ENCODE data around the gene CCSER1. TPM values are rescaled to one million over a fixed set of nuclear protein-coding genes. Genes with fewer than 3 reads are reported as not detected.
"Not testable (repeated sequence)": the region's sequence is repeated elsewhere in the genome, so short reads cannot be mapped to it uniquely, and the experiment has no call there.

Gene CCSER1
- total RNA-seq, 8 experiments from 2014 or later = 6.9 to 59.5 (median 25.8) TPM

- Histone ChIP-seq H3K4me3 (no peak overlapping the region), H3K27ac (no peak overlapping the region), H3K4me1 (replicated peaks in 1 of 2) (peaks cover 4 to 19% of the 10 kb centered on the region in 2 donors)
- in situ Hi-C loops (cut with MboI; ENCODE audit: low pct_unique_long_range_greater_than_20kb in 2 of 9, low sequenced_read_pairs in 9 of 9, unreplicated experiment in 9 of 9) = no loop called here
- ATAC-seq (replicated peaks in 6 of 8) = no peak
- WGBS, 10 experiments = 0 to 100% (median 76%) methylated on average over 1 to 2 of the region's 2 CpGs
Observed at GRCh38 chr4:91065117-91065516, 937.9 kb downstream of the CCSER1 start.

DNA sequence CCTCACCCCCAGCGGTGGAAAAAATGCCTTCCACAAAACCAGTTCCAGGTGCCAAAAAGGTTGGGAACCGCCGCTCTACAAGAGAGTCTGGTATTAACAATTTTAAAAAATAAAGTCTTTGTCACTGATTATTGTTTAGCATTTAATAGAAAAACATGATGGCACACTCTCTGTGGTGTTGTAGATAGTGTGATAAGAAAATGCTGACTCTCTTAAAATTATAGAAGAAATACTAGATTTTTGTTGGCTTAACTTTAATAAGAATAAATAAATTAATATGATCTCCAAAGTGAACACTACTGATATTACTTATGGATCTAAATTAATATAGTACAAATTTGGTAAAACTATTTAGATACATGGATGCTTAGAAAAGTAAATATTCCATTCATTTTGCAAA is 943.5 kb downstream of the CCSER1 start:
- in situ Hi-C loops (cut with MboI; ENCODE audit: low pct_unique_long_range_greater_than_20kb in 2 of 9, low sequenced_read_pairs in 9 of 9, unreplicated experiment in 9 of 9) = no loop called here
- no peak overlapping the region for H3K4me3 ChIP-seq
- peaks cover 0 to 3% of the 10 kb centered on the region in 2 donors for H3K4me1 ChIP-seq (replicated peaks in 1 of 2)
- ATAC-seq (replicated peaks in 6 of 8) = no peak
- WGBS, 10 experiments = 33 to 100% (median 95%) methylated on average over 1 to 3 of the region's 3 CpGs; no CpG with 5 or more reads in 5 of the 10 experiments
- no peak overlapping the region for H3K27ac ChIP-seq

DNA sequence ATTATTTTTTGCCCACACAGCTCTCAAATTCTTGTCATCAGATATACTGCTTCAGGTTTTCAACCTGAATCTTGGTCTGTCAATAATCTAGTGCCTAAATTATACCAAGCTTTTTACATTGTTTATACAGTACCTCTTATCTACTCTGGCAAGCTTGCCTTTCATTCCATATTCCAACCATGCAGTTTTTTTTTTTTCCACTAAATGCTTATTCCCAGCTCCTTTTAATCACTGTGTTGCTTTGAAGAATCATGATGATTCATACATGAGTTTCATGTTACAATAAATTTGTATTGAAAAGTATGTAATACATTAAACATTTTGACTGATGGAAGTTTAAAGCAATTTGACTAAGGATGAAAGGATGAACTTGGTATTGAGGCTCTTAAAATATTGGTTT is 949.0 kb downstream of the CCSER1 start:
- peaks cover 0 to 3% of the 10 kb centered on the region in 2 donors for H3K4me1 ChIP-seq (replicated peaks in 1 of 2)
- in situ Hi-C loops (cut with MboI; ENCODE audit: low pct_unique_long_range_greater_than_20kb in 2 of 9, low sequenced_read_pairs in 9 of 9, unreplicated experiment in 9 of 9) = loop anchor here in 1 of 9 experiments (25.0 kb wide), 1 partner anchor 689 kb away; no protein-coding TSS in a partner anchor
- no peak for ATAC-seq (replicated peaks in 6 of 8)
- H3K4me3 ChIP-seq = no peak overlapping the region
- H3K27ac ChIP-seq = no peak overlapping the region

- ATAC-seq (replicated peaks in 6 of 8) = peak in 2 of 8 experiments; percentile 48 to 89
- no peak overlapping the region for H3K4me3 ChIP-seq
- in situ Hi-C loops (cut with MboI; ENCODE audit: low pct_unique_long_range_greater_than_20kb in 2 of 9, low sequenced_read_pairs in 9 of 9, unreplicated experiment in 9 of 9) = loop anchor here in 1 of 9 experiments (25.0 kb wide), 1 partner anchor 699 kb away; no protein-coding TSS in a partner anchor
- 0 to 58% (median 0%) methylated on average over 2 of the region's 2 CpGs; no CpG with 5 or more reads in 4 of the 10 experiments for WGBS, 10 experiments
- no peak overlapping the region for H3K27ac ChIP-seq
- peaks cover 0 to 5% of the 10 kb centered on the region in 2 donors for H3K4me1 ChIP-seq (replicated peaks in 1 of 2)
Observed at GRCh38 chr4:91085961-91086360, 958.8 kb downstream of the CCSER1 start.

GRCh38 chr4:91087743-91088142 is 960.5 kb downstream of the CCSER1 start:
- H3K4me3 ChIP-seq = no peak overlapping the region
- ATAC-seq (replicated peaks in 6 of 8) = peak in 1 of 8 experiments; percentile 24
- no peak overlapping the region for H3K27ac ChIP-seq
- WGBS, 10 experiments = 0 to 71% (median 30%) methylated on average over 1 of the region's 1 CpG; no CpG with 5 or more reads in 4 of the 10 experiments
- in situ Hi-C loops (cut with MboI; ENCODE audit: low pct_unique_long_range_greater_than_20kb in 2 of 9, low sequenced_read_pairs in 9 of 9, unreplicated experiment in 9 of 9) = loop anchor here in 1 of 9 experiments (25.0 kb wide), 1 partner anchor 700 kb away; no protein-coding TSS in a partner anchor
- H3K4me1 ChIP-seq (replicated peaks in 1 of 2) = peaks cover 0 to 5% of the 10 kb centered on the region in 2 donors

- no peak for ATAC-seq (replicated peaks in 6 of 8)
- Histone ChIP-seq H3K27ac (no peak overlapping the region), H3K4me1 (replicated peaks in 1 of 2) (peaks cover 0 to 5% of the 10 kb centered on the region in 2 donors), H3K4me3 (no peak overlapping the region)
- in situ Hi-C loops (cut with MboI; ENCODE audit: low pct_unique_long_range_greater_than_20kb in 2 of 9, low sequenced_read_pairs in 9 of 9, unreplicated experiment in 9 of 9) = loop anchor here in 1 of 9 experiments (25.0 kb wide), 1 partner anchor 702 kb away; no protein-coding TSS in a partner anchor
- 0 to 86% (median 53%) methylated on average over 1 to 3 of the region's 3 CpGs; no CpG with 5 or more reads in 1 of the 10 experiments for WGBS, 10 experiments
Observed at GRCh38 chr4:91089178-91089577, 962.0 kb downstream of the CCSER1 start.

DNA sequence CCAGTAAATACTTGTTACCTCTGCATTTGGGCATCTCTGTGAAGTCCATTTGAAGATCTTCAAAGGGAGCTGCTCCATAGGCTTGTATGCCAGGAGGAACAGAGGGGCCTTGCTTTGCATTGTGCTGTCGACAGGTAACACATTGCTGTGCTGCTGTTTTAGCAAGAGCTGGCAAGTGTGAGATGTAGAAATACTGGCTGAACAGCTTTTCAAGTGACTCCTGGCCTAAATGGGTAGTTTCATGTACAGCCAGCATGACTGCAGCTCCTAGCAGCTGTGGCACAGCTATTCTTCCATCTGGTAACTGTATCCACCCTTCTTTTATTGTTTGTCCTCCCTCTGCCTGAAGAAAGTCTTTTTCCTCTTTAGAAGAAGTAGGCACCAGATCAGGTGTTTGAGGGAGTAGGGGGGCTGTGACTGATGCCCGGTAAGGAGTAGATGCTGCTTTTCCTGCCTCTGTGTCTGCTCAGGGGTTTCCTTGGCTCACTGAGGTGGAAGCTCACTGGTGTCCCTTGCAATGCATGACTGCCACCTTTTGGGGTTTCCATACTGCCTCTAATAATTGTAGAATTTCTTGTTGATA is 965.3 kb downstream of the CCSER1 start:
- ATAC-seq (replicated peaks in 6 of 8) = no peak
- in situ Hi-C loops (cut with MboI; ENCODE audit: low pct_unique_long_range_greater_than_20kb in 2 of 9, low sequenced_read_pairs in 9 of 9, unreplicated experiment in 9 of 9) = loop anchor here in 1 of 9 experiments (25.0 kb wide), 1 partner anchor 705 kb away; no protein-coding TSS in a partner anchor
- H3K27ac ChIP-seq = no peak overlapping the region
- WGBS, 10 experiments = 67 to 100% (median 93%) methylated on average over 1 to 2 of the region's 2 CpGs; no CpG with 5 or more reads in 6 of the 10 experiments
- H3K4me1 ChIP-seq (replicated peaks in 1 of 2) = no peaks in the 10 kb centered on the region
- no peak overlapping the region for H3K4me3 ChIP-seq

- not testable (repeated sequence) for H3K4me3 ChIP-seq; H3K27ac ChIP-seq; H3K4me1 ChIP-seq (replicated peaks in 1 of 2); ATAC-seq (replicated peaks in 6 of 8)
- 0 to 95% (median 90%) methylated on average over 1 to 5 of the region's 5 CpGs; no CpG with 5 or more reads in 5 of the 10 experiments for WGBS, 10 experiments
- in situ Hi-C loops (cut with MboI; ENCODE audit: low pct_unique_long_range_greater_than_20kb in 2 of 9, low sequenced_read_pairs in 9 of 9, unreplicated experiment in 9 of 9) = loop anchor here in 1 of 9 experiments (25.0 kb wide), 1 partner anchor 707 kb away; no protein-coding TSS in a partner anchor
Observed at GRCh38 chr4:91094220-91094619, 967.0 kb downstream of the CCSER1 start.

DNA sequence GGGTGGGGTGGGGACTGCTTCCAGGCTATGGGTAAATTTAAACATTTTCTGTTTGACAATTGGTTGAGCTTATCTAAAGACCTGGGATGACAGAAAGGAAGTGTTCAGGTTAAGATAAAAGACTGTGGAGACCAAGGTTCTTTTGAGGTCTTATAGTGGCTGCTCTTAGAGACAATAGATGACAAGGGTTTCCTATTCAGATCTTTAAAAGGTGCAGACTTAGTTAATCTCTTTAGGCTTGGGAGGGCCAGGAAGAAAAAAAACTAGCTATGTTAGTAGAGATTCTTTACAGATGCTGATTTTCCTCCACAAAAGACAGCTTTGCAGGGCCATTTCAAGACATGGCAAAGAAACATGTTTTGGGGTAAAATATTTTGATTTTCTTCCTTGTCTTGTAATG is 972.5 kb downstream of the CCSER1 start:
- Histone ChIP-seq H3K27ac (no peak overlapping the region), H3K4me1 (replicated peaks in 1 of 2) (no peaks in the 10 kb centered on the region), H3K4me3 (no peak overlapping the region)
- in situ Hi-C loops (cut with MboI; ENCODE audit: low pct_unique_long_range_greater_than_20kb in 2 of 9, low sequenced_read_pairs in 9 of 9, unreplicated experiment in 9 of 9) = loop anchor here in 1 of 9 experiments (25.0 kb wide), 1 partner anchor 712 kb away; no protein-coding TSS in a partner anchor
- no peak for ATAC-seq (replicated peaks in 6 of 8)

GRCh38 chr4:91108751-91109150 is 981.6 kb downstream of the CCSER1 start:
- no peaks in the 10 kb centered on the region for H3K4me1 ChIP-seq (replicated peaks in 1 of 2)
- no peak for ATAC-seq (replicated peaks in 6 of 8)
- 0 to 100% (median 88%) methylated on average over 1 to 3 of the region's 3 CpGs for WGBS, 10 experiments
- H3K4me3 ChIP-seq = no peak overlapping the region
- in situ Hi-C loops (cut with MboI; ENCODE audit: low pct_unique_long_range_greater_than_20kb in 2 of 9, low sequenced_read_pairs in 9 of 9, unreplicated experiment in 9 of 9) = no loop called here
- H3K27ac ChIP-seq = no peak overlapping the region

GRCh38 chr4:91111556-91111955 is 984.4 kb downstream of the CCSER1 start:
- in situ Hi-C loops (cut with MboI; ENCODE audit: low pct_unique_long_range_greater_than_20kb in 2 of 9, low sequenced_read_pairs in 9 of 9, unreplicated experiment in 9 of 9) = no loop called here
- 0 to 100% (median 87%) methylated on average over 1 of the region's 1 CpG; no CpG with 5 or more reads in 1 of the 10 experiments for WGBS, 10 experiments

DNA sequence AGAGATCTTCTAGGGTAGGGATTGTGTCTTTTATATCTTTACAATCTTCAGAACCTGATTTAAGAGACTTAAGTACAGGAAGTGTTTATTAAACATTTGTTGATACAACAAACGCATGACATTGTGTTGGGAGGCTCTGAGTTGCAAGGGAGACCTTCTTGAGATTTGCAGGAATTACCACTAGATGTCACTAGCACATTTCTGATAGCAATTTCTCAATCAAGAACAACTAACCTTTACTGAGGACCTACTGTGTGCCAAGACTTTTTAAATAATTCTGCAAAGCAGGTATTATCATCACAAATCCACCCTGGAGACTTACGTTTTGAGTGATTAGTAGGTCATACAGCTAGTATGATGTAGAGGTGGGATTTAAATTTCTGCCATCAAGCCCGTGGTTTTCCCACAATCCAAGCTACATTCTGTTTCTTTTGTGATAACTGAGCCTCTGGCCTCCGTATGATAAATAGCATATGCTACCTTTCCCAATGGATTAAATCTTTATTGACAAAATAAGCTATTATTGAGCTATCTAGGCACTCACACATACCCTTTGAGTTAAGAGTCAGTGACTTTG is 986.0 kb downstream of the CCSER1 start:
- whole genome bisulfite sequencing, 10 experiments = 2 to 94% (median 74%) methylated on average over 1 to 4 of the region's 4 CpGs; no CpG with 5 or more reads in 1 of the 10 experiments
- Histone ChIP-seq H3K27ac (no peak overlapping the region), H3K4me1 (replicated peaks in 1 of 2) (no peaks in the 10 kb centered on the region), H3K4me3 (no peak overlapping the region)
- in situ Hi-C loops (cut with MboI; ENCODE audit: low pct_unique_long_range_greater_than_20kb in 2 of 9, low sequenced_read_pairs in 9 of 9, unreplicated experiment in 9 of 9) = no loop called here
- peak in 1 of 8 experiments; percentile 31 for ATAC-seq (replicated peaks in 6 of 8)

More at GRCh38 chr4:91111556-91111955, 984.4 kb downstream of the CCSER1 start:
- H3K27ac ChIP-seq = no peak overlapping the region
- H3K4me3 ChIP-seq = no peak overlapping the region
- no peaks in the 10 kb centered on the region for H3K4me1 ChIP-seq (replicated peaks in 1 of 2)
- ATAC-seq (replicated peaks in 6 of 8) = no peak

DNA sequence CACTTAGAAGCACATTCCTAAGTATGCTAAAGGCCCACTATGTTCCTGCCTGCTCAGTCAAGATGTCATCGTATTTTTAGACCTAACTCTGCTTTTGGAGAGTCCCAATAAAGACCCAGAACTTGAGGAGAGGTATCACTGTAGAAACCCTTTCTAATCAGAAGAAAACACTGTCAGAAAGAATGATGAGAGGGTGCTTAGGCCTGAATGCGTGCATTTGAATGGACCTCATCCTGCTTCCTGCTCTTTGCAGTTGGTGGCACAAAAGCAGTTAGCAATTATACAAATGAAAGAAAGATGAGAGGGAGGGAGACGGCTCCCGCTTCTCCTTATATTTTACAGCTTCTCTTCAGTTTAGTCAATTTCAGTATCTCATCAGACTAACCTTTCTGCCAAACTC is 987.2 kb downstream of the CCSER1 start:
- H3K27ac ChIP-seq = no peak overlapping the region
- no peak for ATAC-seq (replicated peaks in 6 of 8)
- no peaks in the 10 kb centered on the region for H3K4me1 ChIP-seq (replicated peaks in 1 of 2)
- H3K4me3 ChIP-seq = no peak overlapping the region
- 5 to 86% (median 53%) methylated on average over 1 to 4 of the region's 4 CpGs for WGBS, 10 experiments
- in situ Hi-C loops (cut with MboI; ENCODE audit: low pct_unique_long_range_greater_than_20kb in 2 of 9, low sequenced_read_pairs in 9 of 9, unreplicated experiment in 9 of 9) = no loop called here
